Lower leg skin (tissue), 4 donors: Measurements from ENCODE around the gene VANGL2. TPM values are rescaled to one million over a fixed set of nuclear protein-coding genes. Genes with fewer than 3 reads are reported as not detected.

Source experiments
- DNase-seq, 2 donors: peaks; one replicate each; pipeline ENCODE4 v3.0.0-alpha.2; 2019; ENCODE audit warnings: low spot score in 2 of 2
- H3K4me3 ChIP-seq: fragments of 200-600 bp; sonication (generic); 2 replicates; pipeline ENCODE4 v1.5.1; 2017; ENCODE audit warnings: mild to moderate bottlenecking, low read depth; ENCODE audit not compliant: poor library complexity, severe bottlenecking
- POLR2A ChIP-seq, 2 donors: fragments of 450-650 bp; IDR thresholded peaks; one replicate each; pipeline ENCODE4 v1.6.1; 2016 to 2017; ENCODE audit warnings: antibody characterized with exemption in 2 of 2, mild to moderate bottlenecking in 1 of 2, moderate library complexity in 1 of 2
- whole genome bisulfite sequencing, 2 donors: methylation state at CpG; one replicate each; pipeline ENCODE4 v1.1.5; 2018; 5-methylcytosine and 5-hydroxymethylcytosine counted together
- intact Hi-C: fragments of 100-400 bp; cut with DNase I; formaldehyde crosslinking; loops from one replicate; pipeline ENCODE4 v1.15.0; 2023; ENCODE audit warnings: low total_unique reads
- total RNA-seq, 4 donors: library from RNA; depleted of rRNA; stranded (reverse); fragments of >200 nt; gene quantifications; one replicate each; pipeline ENCODE4 v1.1.0, GENCODE V29; 2016
- TF ChIP-seq, protein P1 (sequence below), 3 donors: fragments of 450-650 bp; IDR thresholded peaks; one replicate each; pipeline ENCODE4 v1.5.1; 2016; ENCODE audit warnings: antibody characterized with exemption in 3 of 3, mild to moderate bottlenecking in 3 of 3, moderate library complexity in 2 of 3

VANGL2 gene
- total RNA-seq, 4 donors from 2014 or later, result 18.7 to 27.3 (median 24.4) TPM

DNA sequence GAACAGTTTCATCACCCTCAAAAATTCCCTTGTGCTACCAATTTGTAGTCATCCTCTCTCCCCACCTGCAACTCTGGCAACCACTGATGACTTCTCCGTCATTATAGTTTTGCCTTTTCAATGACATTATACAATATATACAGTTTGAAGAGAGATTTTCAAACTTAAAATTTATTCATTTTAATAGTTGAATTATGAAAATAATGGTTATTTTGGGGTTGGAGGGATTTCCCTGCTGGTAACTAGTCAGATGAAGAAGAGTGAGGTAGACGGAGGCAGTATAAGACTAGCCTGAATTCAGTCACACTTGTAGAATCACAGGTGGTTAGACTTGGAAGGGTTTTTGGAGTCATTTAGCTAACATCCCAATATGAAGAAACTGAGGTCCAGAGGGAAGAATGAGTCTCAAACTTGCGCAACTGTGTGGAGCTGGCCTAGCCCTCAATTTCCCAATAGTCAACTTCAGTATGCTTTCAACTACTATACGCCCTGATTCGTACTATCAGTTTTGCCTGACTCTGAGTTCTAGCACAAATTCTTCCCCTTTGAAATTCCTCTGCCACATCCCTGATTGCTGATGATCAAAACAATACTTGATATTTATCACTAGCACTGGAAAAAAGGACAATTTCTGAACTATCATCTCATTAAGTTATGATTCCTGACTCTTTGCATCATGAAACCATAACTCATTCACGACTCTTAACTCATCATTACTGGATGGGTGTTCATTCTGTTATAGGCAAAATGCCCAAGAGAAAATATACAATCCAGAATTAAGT, 54.2 kb downstream of the VANGL2 start:
- 87 to 88% methylated on average over 6 of the region's 6 CpGs for WGBS, 2 donors
- TF ChIP-seq POLR2A (IDR thresholded peaks at IDR 0.05), result no peak
- TF ChIP-seq, protein P1, sequence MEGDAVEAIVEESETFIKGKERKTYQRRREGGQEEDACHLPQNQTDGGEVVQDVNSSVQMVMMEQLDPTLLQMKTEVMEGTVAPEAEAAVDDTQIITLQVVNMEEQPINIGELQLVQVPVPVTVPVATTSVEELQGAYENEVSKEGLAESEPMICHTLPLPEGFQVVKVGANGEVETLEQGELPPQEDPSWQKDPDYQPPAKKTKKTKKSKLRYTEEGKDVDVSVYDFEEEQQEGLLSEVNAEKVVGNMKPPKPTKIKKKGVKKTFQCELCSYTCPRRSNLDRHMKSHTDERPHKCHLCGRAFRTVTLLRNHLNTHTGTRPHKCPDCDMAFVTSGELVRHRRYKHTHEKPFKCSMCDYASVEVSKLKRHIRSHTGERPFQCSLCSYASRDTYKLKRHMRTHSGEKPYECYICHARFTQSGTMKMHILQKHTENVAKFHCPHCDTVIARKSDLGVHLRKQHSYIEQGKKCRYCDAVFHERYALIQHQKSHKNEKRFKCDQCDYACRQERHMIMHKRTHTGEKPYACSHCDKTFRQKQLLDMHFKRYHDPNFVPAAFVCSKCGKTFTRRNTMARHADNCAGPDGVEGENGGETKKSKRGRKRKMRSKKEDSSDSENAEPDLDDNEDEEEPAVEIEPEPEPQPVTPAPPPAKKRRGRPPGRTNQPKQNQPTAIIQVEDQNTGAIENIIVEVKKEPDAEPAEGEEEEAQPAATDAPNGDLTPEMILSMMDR (IDR thresholded peaks at IDR 0.05), result no peak
- no peak for DNase-seq
- intact Hi-C loops, result no loop called here
- H3K4me3 ChIP-seq, result no peak overlapping the region

DNA sequence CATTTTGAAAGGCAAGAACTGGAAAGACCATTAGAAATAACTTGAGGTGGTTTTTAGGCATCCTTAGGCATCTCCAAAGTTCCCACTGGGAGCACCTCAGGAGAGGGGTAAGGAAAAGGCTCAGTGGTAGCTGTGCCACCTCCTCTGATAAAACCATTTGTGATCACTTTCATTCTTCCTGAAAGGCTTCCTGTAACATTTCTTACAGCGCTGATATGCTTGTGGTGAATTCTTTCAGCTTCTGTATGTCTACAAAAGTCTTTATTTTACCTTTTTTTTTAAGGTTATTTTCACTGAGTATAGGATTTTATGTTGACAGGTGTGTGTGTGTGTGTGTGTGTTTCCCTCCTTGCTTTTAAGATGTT, 54.8 kb downstream of the VANGL2 start:
- intact Hi-C loops, result no loop called here
- no peak for DNase-seq
- TF ChIP-seq, protein P1 (IDR thresholded peaks at IDR 0.05), result no peak
- H3K4me3 ChIP-seq, result no peak overlapping the region
- 85 to 96% methylated on average over 1 of the region's 1 CpG for WGBS, 2 donors

DNA sequence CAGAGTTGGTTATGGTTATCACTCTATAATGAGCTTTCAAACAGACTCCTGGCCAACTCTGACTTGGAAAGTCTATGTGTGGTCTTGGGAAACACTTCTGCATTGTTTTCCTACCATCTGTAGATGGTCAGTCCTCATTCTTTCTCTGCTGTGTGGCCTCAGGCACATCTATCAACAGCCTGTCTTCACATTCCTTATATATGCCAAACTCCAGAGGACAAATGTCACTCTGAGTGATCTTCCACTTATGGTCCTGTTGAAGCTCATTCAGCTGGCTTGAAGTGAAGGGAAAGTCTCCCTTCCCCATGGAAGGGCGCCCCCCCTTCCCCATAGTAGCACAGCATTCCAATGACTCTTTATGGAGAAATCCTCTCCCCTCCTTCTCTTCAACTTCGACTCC, 58.7 kb downstream of the VANGL2 start:
- no peak overlapping the region for H3K4me3 ChIP-seq
- 50 to 65% methylated on average over 2 of the region's 2 CpGs for WGBS, 2 donors
- intact Hi-C loops, result no loop called here
- no peak for DNase-seq
- TF ChIP-seq, protein P1 (IDR thresholded peaks at IDR 0.05), result no peak
- no peak for TF ChIP-seq POLR2A (IDR thresholded peaks at IDR 0.05)

DNA sequence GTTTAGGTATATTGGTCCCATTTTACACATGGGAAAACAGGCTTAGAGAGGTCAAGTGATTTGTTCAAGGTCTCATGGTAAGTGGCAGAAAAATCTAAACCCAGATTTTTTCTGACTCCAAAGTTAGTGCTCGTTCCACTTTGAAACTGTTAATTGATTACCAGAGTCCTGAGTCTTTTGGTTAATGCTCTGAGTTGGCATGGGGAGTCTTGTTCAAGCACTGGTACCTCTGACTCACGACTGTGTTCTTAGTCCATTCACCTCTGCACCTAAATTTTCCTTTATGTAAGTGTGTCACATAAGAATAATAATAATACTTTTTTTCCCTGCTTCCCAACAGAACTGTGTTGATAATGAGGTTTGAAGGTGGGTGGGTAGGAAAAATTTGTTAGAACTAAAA, 59.3 kb downstream of the VANGL2 start:
- DNase-seq, result no peak
- TF ChIP-seq, protein P1 (IDR thresholded peaks at IDR 0.05), result no peak
- no peak for TF ChIP-seq POLR2A (IDR thresholded peaks at IDR 0.05)
- H3K4me3 ChIP-seq, result no peak overlapping the region
- WGBS, 2 donors, result 74 to 75% methylated on average over 2 of the region's 2 CpGs
- intact Hi-C loops, result no loop called here

DNA sequence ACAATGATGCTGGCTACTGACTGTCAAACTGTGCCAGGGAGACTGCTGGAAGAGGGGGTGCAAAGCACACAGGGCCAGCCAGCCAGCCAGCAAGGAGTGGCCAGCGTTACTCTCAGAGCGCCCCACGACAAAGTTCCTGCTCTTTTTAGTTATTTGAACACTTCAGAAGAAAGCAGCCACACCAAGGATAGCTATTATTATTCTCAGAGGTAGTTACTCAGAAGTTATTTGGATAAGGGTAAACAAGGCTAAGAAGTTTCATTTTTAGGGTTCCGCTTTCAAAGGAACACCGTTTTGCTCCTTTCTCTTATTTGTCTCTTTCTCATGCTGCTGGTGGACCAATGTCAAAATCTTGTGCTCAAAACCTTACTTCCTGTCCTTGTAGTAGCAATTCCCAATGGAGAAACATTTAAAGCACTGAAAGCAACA, 59.9 kb downstream of the VANGL2 start:
- no peak for DNase-seq
- 79 to 82% methylated on average over 5 of the region's 5 CpGs for WGBS, 2 donors
- TF ChIP-seq POLR2A (IDR thresholded peaks at IDR 0.05), result no peak
- TF ChIP-seq, protein P1 (IDR thresholded peaks at IDR 0.05), result no peak
- intact Hi-C loops, result no loop called here
- H3K4me3 ChIP-seq, result no peak overlapping the region
